B cell (primary cell): ENCODE results near the gene DACT3. TPM values are rescaled to one million over a fixed set of nuclear protein-coding genes. Genes with fewer than 3 reads are reported as not detected.

Experiments used
- ATAC-seq: fragments of 200-7000 bp; cut with Tn5 transposase; one replicate; pipeline ENCODE4 v1.10.0; 2021; ENCODE audit warnings: low read depth, mild to moderate bottlenecking, moderate number of reproducible peaks, moderate library complexity
- CTCF ChIA-PET: fragments of 350-600 bp; sonication (Branson Sonifier 250); formaldehyde crosslinking; loops from one replicate; lab custom pipeline; 2021; ENCODE audit warnings: antibody characterized with exemption, inconsistent platforms; lab: Charles Lee
- POLR2A ChIA-PET: fragments of 350-600 bp; sonication (Branson Sonifier 250); formaldehyde crosslinking; loops from one replicate; lab custom pipeline; 2021; ENCODE audit warnings: antibody characterized with exemption; lab: Charles Lee
- DNase-seq: peaks from one replicate; pipeline ENCODE4 v3.0.0; 2013
- H2AFZ ChIP-seq: 2 replicates; pipeline ENCODE4 v1.6.1; 2012; ENCODE audit warnings: mild to moderate bottlenecking, low read depth, low read length; ENCODE audit not compliant: insufficient read depth, poor library complexity, severe bottlenecking
- H3K27ac ChIP-seq, 2 donors: 1 replicate in 1 of 2; 2 replicates in 1 of 2; pipeline ENCODE4 v1.5.1; 2012 to 2013; ENCODE audit warnings: low read length in 2 of 2, mild to moderate bottlenecking in 2 of 2, moderate library complexity in 1 of 2
- H3K27me3 ChIP-seq, 4 experiments: fragments of 200-600 bp in 1 of 4; sonication (generic) in 1 of 4; replicated peaks in 1 of 4; 1 replicate in 2 of 4; 2 replicates in 2 of 4; pipeline versions ENCODE4 v1.6.1 to v1.7.0; 2013 to 2016; ENCODE audit warnings: low read length in 3 of 4, mild to moderate bottlenecking in 2 of 4, mixed read lengths in 1 of 4, moderate library complexity in 1 of 4; ENCODE audit not compliant: insufficient read depth in 4 of 4, control insufficient read depth in 3 of 4; ENCODE audit errors: control extremely low read depth in 1 of 4
- H3K36me3 ChIP-seq, 2 experiments: replicated peaks in 1 of 2; 1 replicate in 1 of 2; 2 replicates in 1 of 2; pipeline versions ENCODE4 v1.6.1 to v1.7.1; 2013; ENCODE audit warnings: low read length in 1 of 2; ENCODE audit not compliant: insufficient read depth in 2 of 2, control insufficient read depth in 1 of 2; ENCODE audit errors: control extremely low read depth in 1 of 2, extremely low read depth in 1 of 2
- H3K4me1 ChIP-seq, 2 donors: fragments of 200-600 bp in 1 of 2; sonication (generic) in 1 of 2; 1 replicate in 1 of 2; 2 replicates in 1 of 2; pipeline versions ENCODE4 v1.5.1 to v1.6.1; 2013 to 2017; ENCODE audit warnings: low read length in 2 of 2; ENCODE audit not compliant: control insufficient read depth in 2 of 2, insufficient read depth in 2 of 2
- H3K4me2 ChIP-seq: replicated peaks from 2 replicates; pipeline ENCODE3; 2012; ENCODE audit warnings: mild to moderate bottlenecking, low read depth, low read length; ENCODE audit not compliant: poor library complexity, severe bottlenecking
- H3K4me3 ChIP-seq, 5 experiments: fragments of 200-600 bp in 1 of 5; sonication (generic) in 1 of 5; 1 replicate in 3 of 5; 2 replicates in 2 of 5; pipeline versions ENCODE4 v1.5.1 to v1.7.0; 2011 to 2016; ENCODE audit warnings: low read length in 4 of 5, mild to moderate bottlenecking in 4 of 5, low read depth in 2 of 5, control low read depth in 1 of 5, moderate library complexity in 1 of 5; ENCODE audit not compliant: insufficient read depth in 1 of 5; ENCODE audit errors: control extremely low read depth in 1 of 5, extremely low read depth in 1 of 5
- H3K79me2 ChIP-seq: fragments of 200-600 bp; sonication (generic); one replicate; pipeline ENCODE4 v1.6.0; 2016; ENCODE audit warnings: low read length; ENCODE audit not compliant: control insufficient read depth, insufficient read depth
- H3K9ac ChIP-seq: fragments of 200-600 bp; sonication (generic); 2 replicates; pipeline ENCODE4 v1.6.1; 2017; ENCODE audit warnings: mild to moderate bottlenecking, low read length, moderate library complexity
- H3K9me3 ChIP-seq, 3 donors: one replicate each; pipeline versions ENCODE4 v1.6.1 to v1.7.1; 2013; ENCODE audit warnings: low read length in 2 of 3; ENCODE audit not compliant: control insufficient read depth in 2 of 3, insufficient read depth in 1 of 3; ENCODE audit errors: control extremely low read depth in 1 of 3
- H4K20me1 ChIP-seq: 2 replicates; pipeline ENCODE4 v1.6.0; 2012; ENCODE audit warnings: mild to moderate bottlenecking, low read length; ENCODE audit not compliant: insufficient read depth, control insufficient read depth, poor library complexity, severe bottlenecking
- H3K27ac Mint-ChIP-seq: one replicate; pipeline ENCODE4 v1.8.0; 2021; ENCODE audit warnings: mixed read lengths
- H3K27me3 Mint-ChIP-seq: one replicate; pipeline ENCODE4 v1.8.0; 2021; ENCODE audit warnings: mixed read lengths
- H3K4me1 Mint-ChIP-seq: one replicate; pipeline ENCODE4 v1.8.0; 2021; ENCODE audit warnings: mixed read lengths
- H3K4me3 Mint-ChIP-seq: one replicate; pipeline ENCODE4 v1.8.0; 2021; ENCODE audit warnings: mixed read lengths
- H3K9me3 Mint-ChIP-seq: one replicate; pipeline ENCODE4 v1.8.0; 2022; ENCODE audit warnings: mixed read lengths; ENCODE audit not compliant: insufficient read depth
- EZH2 ChIP-seq: IDR thresholded peaks from 2 replicates; pipeline ENCODE4 v1.6.1; 2012; ENCODE audit warnings: borderline replicate concordance, low read depth, mild to moderate bottlenecking, moderate library complexity, low read length; ENCODE audit not compliant: insufficient read depth, poor library complexity, severe bottlenecking
- WGBS: methylation state at CpG from one replicate; pipeline ENCODE4 v1.1.5; 2013; ENCODE audit warnings: missing lambda C conversion rate; ENCODE audit not compliant: insufficient coverage; 5-methylcytosine and 5-hydroxymethylcytosine counted together
- intact Hi-C: fragments of 100-400 bp; cut with micrococcal nuclease; formaldehyde crosslinking; loops from one replicate; pipeline ENCODE4 v1.10.0; 2022
- polyA plus RNA-seq: library from polyadenylated mRNA; depleted of rRNA; stranded (reverse); fragments of >200 nt; gene quantifications from 2 replicates; pipeline ENCODE4 v1.2.3, GENCODE V29; 2012
- total RNA-seq, 2 donors: library from RNA; stranded (reverse); fragments of 120-200 nt in 1 of 2; gene quantifications; 1 replicate in 1 of 2; 2 replicates in 1 of 2; pipeline versions ENCODE4 v1.2.3 to v1.2.4, GENCODE V29; 2013 to 2022
- TF ChIP-seq, protein P1 (sequence below): fragments of 200-600 bp; IDR thresholded peaks from one replicate; pipeline ENCODE4 v1.8.0; 2022; ENCODE audit warnings: antibody characterized with exemption, mild to moderate bottlenecking

Gene DACT3
- total and polyA plus RNA-seq, 2 donors (not counting 1 experiment from before 2014, with no cell fraction given) = 0.03 to 0.15 TPM

DNA sequence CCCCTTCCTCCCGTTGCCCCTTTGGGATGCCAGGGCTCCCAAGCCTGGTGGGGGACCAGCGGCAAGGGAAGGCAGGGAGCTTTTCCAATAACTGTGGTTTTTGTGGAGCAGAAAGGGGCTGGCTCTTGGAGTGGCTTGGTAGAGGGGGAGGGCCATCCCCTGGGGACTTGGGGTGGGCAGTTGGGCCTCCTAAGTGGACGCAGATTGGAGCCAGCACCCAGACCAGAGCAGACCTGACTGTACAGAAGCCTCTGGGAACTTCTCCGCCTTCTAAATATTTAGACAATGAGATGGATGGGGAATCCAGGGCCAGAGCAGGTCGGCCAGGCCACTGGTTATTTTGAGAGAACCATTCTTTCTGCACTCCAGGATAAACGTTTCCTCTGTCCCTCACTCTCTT is 40.3 kb downstream of the DACT3 start:
- POLR2A ChIA-PET = interaction anchor here (0.5 to 2.1 kb wide), 5 partner anchors 10 to 106 kb away, joined by 3 to 8 read pairs (median 5); partner anchors contain the start of gene DACT3
- Histone ChIP-seq H3K36me3 (no peaks in the 10 kb centered on the region), H3K79me2 (no peaks in the 10 kb centered on the region), H3K9ac (peak overlapping the region; percentile 59), H3K27ac (peak overlapping the region; percentile 99 to 100), H3K4me2 (peak overlapping the region; percentile 87), H3K4me3 (peak overlapping the region in 1 of 5 experiments; percentile 30), H3K4me1 (peaks cover 74 to 91% of the 10 kb centered on the region in 2 donors), H3K9me3 (no peaks in the 10 kb centered on the region), H2AFZ (no peak overlapping the region), H3K27me3 (no peaks in the 10 kb centered on the region), H4K20me1 (no peaks in the 10 kb centered on the region)
- no peak for TF ChIP-seq EZH2
- TF ChIP-seq, protein P1, sequence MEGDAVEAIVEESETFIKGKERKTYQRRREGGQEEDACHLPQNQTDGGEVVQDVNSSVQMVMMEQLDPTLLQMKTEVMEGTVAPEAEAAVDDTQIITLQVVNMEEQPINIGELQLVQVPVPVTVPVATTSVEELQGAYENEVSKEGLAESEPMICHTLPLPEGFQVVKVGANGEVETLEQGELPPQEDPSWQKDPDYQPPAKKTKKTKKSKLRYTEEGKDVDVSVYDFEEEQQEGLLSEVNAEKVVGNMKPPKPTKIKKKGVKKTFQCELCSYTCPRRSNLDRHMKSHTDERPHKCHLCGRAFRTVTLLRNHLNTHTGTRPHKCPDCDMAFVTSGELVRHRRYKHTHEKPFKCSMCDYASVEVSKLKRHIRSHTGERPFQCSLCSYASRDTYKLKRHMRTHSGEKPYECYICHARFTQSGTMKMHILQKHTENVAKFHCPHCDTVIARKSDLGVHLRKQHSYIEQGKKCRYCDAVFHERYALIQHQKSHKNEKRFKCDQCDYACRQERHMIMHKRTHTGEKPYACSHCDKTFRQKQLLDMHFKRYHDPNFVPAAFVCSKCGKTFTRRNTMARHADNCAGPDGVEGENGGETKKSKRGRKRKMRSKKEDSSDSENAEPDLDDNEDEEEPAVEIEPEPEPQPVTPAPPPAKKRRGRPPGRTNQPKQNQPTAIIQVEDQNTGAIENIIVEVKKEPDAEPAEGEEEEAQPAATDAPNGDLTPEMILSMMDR = no peak
- WGBS = 95% methylated on average over 4 of the region's 6 CpGs
- intact Hi-C loops = no loop called here
- no peak for ATAC-seq
- no peak for DNase-seq
- Mint-ChIP-seq H3K4me1 (peaks cover 72% of the 10 kb centered on the region), H3K27ac (peak overlapping the region; percentile 99), H3K4me3 (peak overlapping the region; percentile 95), H3K27me3 (no peaks in the 10 kb centered on the region), H3K9me3 (no peaks in the 10 kb centered on the region)
- CTCF ChIA-PET = interaction anchor here (0.8 to 16.2 kb wide), 5 partner anchors 16 to 86 kb away, joined by 3 to 447 read pairs (median 5); partner anchors contain the start of genes CALM3 and DACT3

- H4K20me1 ChIP-seq = no peaks in the 10 kb centered on the region
- peaks cover 70 to 88% of the 10 kb centered on the region in 2 donors for H3K4me1 ChIP-seq
- no peaks in the 10 kb centered on the region for H3K36me3 ChIP-seq
- TF ChIP-seq, protein P1 = no peak
- no peak for TF ChIP-seq EZH2
- no peaks in the 10 kb centered on the region for H3K27me3 ChIP-seq
- POLR2A ChIA-PET = interaction anchor here (0.8 to 4.1 kb wide), 8 partner anchors 9 to 41 kb away, joined by 3 to 30 read pairs (median 4); partner anchors contain the start of genes CALM3, DACT3 and GNG8
- H3K9ac ChIP-seq = peak overlapping the region; percentile 59
- no peak for DNase-seq
- no peaks in the 10 kb centered on the region for H3K9me3 ChIP-seq
- intact Hi-C loops = no loop called here
- Mint-ChIP-seq H3K4me1 (peaks cover 68% of the 10 kb centered on the region), H3K9me3 (no peaks in the 10 kb centered on the region), H3K27ac (peak overlapping the region; percentile 99), H3K4me3 (peak overlapping the region; percentile 95), H3K27me3 (no peaks in the 10 kb centered on the region)
- WGBS = 0% methylated on average over 1 of the region's 3 CpGs
- peak overlapping the region; percentile 99 to 100 for H3K27ac ChIP-seq
- H3K4me3 ChIP-seq = peak overlapping the region in 4 of 5 experiments; percentile 30 to 48 (median 34)
- CTCF ChIA-PET = interaction anchor here (0.5 to 16.2 kb wide), 10 partner anchors 12 to 1659 kb away, joined by 3 to 447 read pairs (median 3); partner anchors contain the start of genes CALM3 and DACT3
- H3K4me2 ChIP-seq = peak overlapping the region; percentile 87
- H2AFZ ChIP-seq = peak overlapping the region; percentile 18
- ATAC-seq = no peak
- no peaks in the 10 kb centered on the region for H3K79me2 ChIP-seq
Measured at GRCh38 chr19:46620267-46620666, 40.7 kb downstream of the DACT3 start.
